Smooth muscle cell (in vitro differentiated cells): ENCODE results near the gene TTC34. TPM values are rescaled to one million over a fixed set of nuclear protein-coding genes. Genes with fewer than 3 reads are reported as not detected.
"Not testable (repeated sequence)": the region's sequence is repeated elsewhere in the genome, so short reads cannot be mapped to it uniquely, and the experiment has no call there.

ENCODE experiments used
- DNase-seq: peaks from one replicate; lab custom pipeline; 2025; ENCODE audit not compliant: unreplicated experiment; lab: John Stamatoyannopoulos, UW
- H2AFZ ChIP-seq: fragments of 200-600 bp; sonication (generic); 2 replicates; pipeline ENCODE4 v1.6.0; 2016; ENCODE audit warnings: antibody characterized with exemption, low read depth, mild to moderate bottlenecking
- H3F3A ChIP-seq: fragments of 200-600 bp; sonication (generic); 2 replicates; pipeline ENCODE4 v1.6.0; 2017; ENCODE audit warnings: antibody characterized with exemption, low read depth
- H3K27ac ChIP-seq: fragments of 200-600 bp; sonication (generic); 2 replicates; pipeline ENCODE4 v1.5.1; 2016; ENCODE audit warnings: low read depth, mild to moderate bottlenecking
- H3K27me3 ChIP-seq: fragments of 200-600 bp; sonication (generic); 2 replicates; pipeline ENCODE4 v1.6.1; 2016; ENCODE audit warnings: low read depth, mild to moderate bottlenecking
- H3K36me3 ChIP-seq: fragments of 200-600 bp; sonication (generic); 2 replicates; pipeline ENCODE4 v1.5.1; 2016; ENCODE audit warnings: low read depth
- H3K4me1 ChIP-seq: fragments of 200-600 bp; sonication (generic); 2 replicates; pipeline ENCODE4 v1.5.1; 2016; ENCODE audit warnings: low read depth
- H3K4me2 ChIP-seq: fragments of 200-600 bp; sonication (generic); 2 replicates; pipeline ENCODE4 v1.6.0; 2016; ENCODE audit warnings: mild to moderate bottlenecking
- H3K4me3 ChIP-seq: fragments of 200-600 bp; sonication (generic); 2 replicates; pipeline ENCODE4 v1.5.1; 2016; ENCODE audit warnings: mild to moderate bottlenecking
- H3K79me2 ChIP-seq: fragments of 200-600 bp; sonication (generic); 2 replicates; pipeline ENCODE4 v1.6.0; 2016; ENCODE audit warnings: low read depth, mild to moderate bottlenecking
- H3K9ac ChIP-seq: fragments of 200-600 bp; sonication (generic); 2 replicates; pipeline ENCODE4 v1.6.0; 2016; ENCODE audit warnings: low read depth
- H3K9me3 ChIP-seq: fragments of 200-600 bp; sonication (generic); replicated peaks from 2 replicates; pipeline ENCODE4 v1.5.1; 2016; ENCODE audit warnings: low read depth
- H4K20me1 ChIP-seq: fragments of 200-600 bp; sonication (generic); 2 replicates; pipeline ENCODE4 v1.6.0; 2016; ENCODE audit warnings: low read depth
- WGBS: methylation state at CpG from one replicate; pipeline ENCODE4 v1.1.7; 2016; ENCODE audit warnings: low lambda C conversion rate; 5-methylcytosine and 5-hydroxymethylcytosine counted together
- polyA plus RNA-seq: library from polyadenylated mRNA; unstranded; fragments of >200 nt; fragmentation: Nextera tagmentation; extraction: Ambion mirVana; gene quantifications from 2 replicates; pipeline ENCODE4 v1.2.1, GENCODE V29; 2016
- total RNA-seq: library from RNA; depleted of rRNA; stranded (reverse); fragments of >200 nt; gene quantifications from 2 replicates; pipeline ENCODE4 v1.2.3, GENCODE V29; 2014

The TTC34 gene
- total and polyA plus RNA-seq, 2 experiments from 2014 or later = 0.01 to 0.04 TPM

- H3K4me2 ChIP-seq, H3K79me2 ChIP-seq, H4K20me1 ChIP-seq, H3K9me3 ChIP-seq, H3K4me1 ChIP-seq, H3K4me3 ChIP-seq, H3K36me3 ChIP-seq, H2AFZ ChIP-seq, DNase-seq, H3K27ac ChIP-seq, H3F3A ChIP-seq, H3K27me3 ChIP-seq, H3K9ac ChIP-seq: not testable (repeated sequence)
- WGBS = 55% methylated on average over 9 of the region's 14 CpGs
Measured at GRCh38 chr1:2750041-2750680, 51.3 kb downstream of the TTC34 start.

DNA sequence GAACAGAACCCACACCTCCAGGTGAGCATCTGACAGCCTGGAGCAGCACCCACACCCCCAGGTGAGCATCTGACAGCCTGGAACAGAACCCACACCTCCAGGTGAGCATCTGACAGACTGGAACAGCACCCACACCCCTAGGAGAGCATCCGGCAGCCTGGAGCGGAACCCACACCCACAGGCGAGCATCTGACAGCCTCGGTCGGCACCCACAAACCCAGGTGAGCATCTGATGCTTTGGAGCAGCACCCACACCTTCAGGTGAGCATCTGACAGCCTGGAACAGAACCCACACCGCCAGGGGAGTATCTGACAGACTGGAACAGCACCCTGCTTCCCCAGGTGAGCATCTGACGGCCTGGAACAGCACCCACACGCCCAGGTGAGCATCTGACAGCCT lies 52.9 kb downstream of the TTC34 start:
- not testable (repeated sequence) for H3K4me1 ChIP-seq, H2AFZ ChIP-seq, H3K36me3 ChIP-seq, H3K9ac ChIP-seq, H3K4me3 ChIP-seq, H3K9me3 ChIP-seq, H4K20me1 ChIP-seq, DNase-seq, H3K79me2 ChIP-seq, H3K4me2 ChIP-seq, H3F3A ChIP-seq, H3K27me3 ChIP-seq, H3K27ac ChIP-seq
- 7% methylated on average over 2 of the region's 8 CpGs for WGBS

DNA sequence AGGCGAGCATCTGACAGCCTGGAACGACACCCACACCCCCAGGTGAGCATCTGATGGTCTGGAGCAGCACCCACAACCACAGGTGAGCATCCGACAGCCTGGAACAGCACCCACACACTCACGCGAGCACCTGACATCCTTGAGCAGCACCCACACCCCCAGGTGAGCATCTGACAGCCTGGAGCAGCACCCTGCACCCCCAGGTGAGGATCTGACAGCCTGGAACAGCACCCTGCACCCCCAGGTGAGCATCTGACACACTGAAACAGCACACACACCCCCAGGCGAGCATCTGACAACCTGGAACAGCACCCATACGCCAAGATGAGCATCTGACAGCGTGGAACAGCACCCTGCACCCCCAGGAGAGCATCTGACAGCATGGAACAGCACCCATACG lies 106.7 kb downstream of the TTC34 start:
- 55% methylated on average over 7 of the region's 9 CpGs for WGBS

DNA sequence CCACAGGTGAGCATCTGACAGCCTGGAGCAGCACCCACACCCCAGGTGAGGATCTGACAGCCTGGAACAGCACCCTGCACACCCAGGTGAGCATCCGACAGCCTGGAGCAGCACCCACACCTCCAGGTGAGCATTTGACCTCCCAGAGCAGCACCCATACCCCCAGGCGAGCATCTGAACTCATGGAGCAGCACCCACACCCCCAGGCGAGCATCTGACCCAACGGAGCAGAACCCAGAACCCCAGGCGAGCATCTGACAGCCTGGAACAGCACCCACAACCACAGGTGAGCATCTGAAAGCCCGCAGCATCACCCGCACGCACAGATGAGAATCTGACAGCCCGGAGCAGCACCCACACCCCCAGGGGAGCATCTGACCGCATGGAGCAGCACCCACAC lies 111.3 kb downstream of the TTC34 start:
- not testable (repeated sequence) for DNase-seq
- 62% methylated on average over 6 of the region's 10 CpGs for WGBS

More for the DNA sequence above, 106.7 kb downstream of the TTC34 start:
- not testable (repeated sequence) for H2AFZ ChIP-seq, H3K27me3 ChIP-seq, H3K27ac ChIP-seq, H3K9me3 ChIP-seq, H4K20me1 ChIP-seq, DNase-seq, H3K4me3 ChIP-seq, H3F3A ChIP-seq, H3K79me2 ChIP-seq, H3K4me2 ChIP-seq, H3K9ac ChIP-seq, H3K4me1 ChIP-seq, H3K36me3 ChIP-seq

DNA sequence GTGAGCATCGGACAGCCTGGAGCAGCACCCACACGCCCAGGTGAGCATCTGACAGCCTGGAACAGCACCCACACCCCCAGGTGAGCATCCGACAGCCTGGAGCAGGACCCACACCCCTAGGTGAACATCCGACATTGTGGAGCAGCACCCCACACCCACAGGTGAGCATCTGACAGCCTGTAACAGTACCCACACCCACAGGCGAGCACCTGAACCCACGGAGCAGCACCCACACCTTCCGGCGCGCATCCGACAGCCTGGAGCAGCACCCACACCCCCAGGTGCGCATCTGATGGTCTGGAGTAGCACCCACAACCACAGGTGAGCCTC lies 113.2 kb downstream of the TTC34 start:
- H4K20me1 ChIP-seq, H3K4me1 ChIP-seq, H3F3A ChIP-seq, H3K36me3 ChIP-seq, DNase-seq, H2AFZ ChIP-seq, H3K27ac ChIP-seq, H3K79me2 ChIP-seq, H3K4me3 ChIP-seq, H3K9ac ChIP-seq, H3K9me3 ChIP-seq, H3K4me2 ChIP-seq, H3K27me3 ChIP-seq: not testable (repeated sequence)
- 73% methylated on average over 11 of the region's 11 CpGs for WGBS

More for the DNA sequence above, 111.3 kb downstream of the TTC34 start:
- H3K9ac ChIP-seq, H3K79me2 ChIP-seq, H3K27me3 ChIP-seq, H4K20me1 ChIP-seq, H3K9me3 ChIP-seq, H3K4me3 ChIP-seq, H3K36me3 ChIP-seq, H3K4me2 ChIP-seq, H3F3A ChIP-seq, H3K4me1 ChIP-seq, H2AFZ ChIP-seq, H3K27ac ChIP-seq: not testable (repeated sequence)

GRCh38 chr1:2687638-2688335 lies 113.7 kb downstream of the TTC34 start:
- not testable (repeated sequence) for H3K36me3 ChIP-seq, H3K9ac ChIP-seq, H3F3A ChIP-seq, H3K4me2 ChIP-seq, H3K4me3 ChIP-seq, DNase-seq, H3K27ac ChIP-seq, H3K79me2 ChIP-seq, H4K20me1 ChIP-seq, H3K9me3 ChIP-seq, H3K4me1 ChIP-seq, H3K27me3 ChIP-seq, H2AFZ ChIP-seq
- 67% methylated on average over 17 of the region's 17 CpGs for WGBS

DNA sequence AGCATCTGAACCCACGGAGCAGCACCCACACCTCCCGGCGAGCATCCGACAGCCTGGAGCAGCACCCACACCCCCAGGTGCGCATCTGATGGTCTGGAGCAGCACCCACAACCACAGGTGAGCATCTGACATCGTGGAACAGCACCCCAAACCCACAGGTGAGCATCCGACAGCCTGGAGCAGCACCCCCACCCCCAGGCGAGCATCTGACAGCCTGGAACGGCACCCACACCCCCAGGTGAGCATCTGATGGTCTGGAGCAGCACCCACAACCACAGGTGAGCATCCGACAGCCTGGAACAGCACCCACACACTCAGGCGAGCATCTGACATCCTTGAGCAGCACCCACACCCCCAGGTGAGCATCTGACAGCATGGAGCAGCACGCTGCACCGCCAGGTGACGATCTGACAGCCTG lies 114.3 kb downstream of the TTC34 start:
- not testable (repeated sequence) for H4K20me1 ChIP-seq, H3K36me3 ChIP-seq, H3K4me2 ChIP-seq, H3K27ac ChIP-seq, H3K9ac ChIP-seq, H3K79me2 ChIP-seq, H2AFZ ChIP-seq, H3K4me3 ChIP-seq, H3K27me3 ChIP-seq, H3K4me1 ChIP-seq, H3K9me3 ChIP-seq, DNase-seq, H3F3A ChIP-seq
- WGBS = 74% methylated on average over 14 of the region's 14 CpGs

GRCh38 chr1:2686091-2686863 lies 115.2 kb downstream of the TTC34 start:
- not testable (repeated sequence) for H3K27ac ChIP-seq, H3K4me3 ChIP-seq, H3K4me2 ChIP-seq, H3K27me3 ChIP-seq, H3K9ac ChIP-seq, DNase-seq, H3K79me2 ChIP-seq, H3K4me1 ChIP-seq, H4K20me1 ChIP-seq, H3K9me3 ChIP-seq, H2AFZ ChIP-seq, H3F3A ChIP-seq, H3K36me3 ChIP-seq
- 58% methylated on average over 17 of the region's 23 CpGs for WGBS
